ENCODE results near the gene PDXK.
"Not testable (repeated sequence)": the region's sequence is repeated elsewhere in the genome, so short reads cannot be mapped to it uniquely, and the experiment has no call there.

Gene PDXK

GRCh38 chr21:43718872-43719747, at the start of gene PDXK:
TSS of gene PDXK (plus strand) at chr21:43719129. CDS start at chr21:43719295, 166 bp downstream.
- no peak for DNase-seq (ENCODE audit: low read depth)
- TF ChIP-seq CTCF (IDR thresholded peaks at IDR 0.05; ENCODE audit: control insufficient read depth, insufficient read depth, low read depth, low read length, missing control alignments) = no peak
- peak within 1 kb of the TSS; percentile 88 for H3K4me3 ChIP-seq (ENCODE audit: control insufficient read depth, low read depth, low read length)

- no peak for DNase-seq (ENCODE audit: low read depth)
These were observed 48.9 kb upstream of the PDXK start for GRCh38 chr21:43669828-43670605.

GRCh38 chr21:43675871-43676270, 43.1 kb upstream of the PDXK start:
- H3K4me3 ChIP-seq (ENCODE audit: control insufficient read depth, low read depth, low read length) = no peak overlapping the region
- no peak for DNase-seq (ENCODE audit: low read depth)
- TF ChIP-seq CTCF (IDR thresholded peaks at IDR 0.05; ENCODE audit: control insufficient read depth, insufficient read depth, low read depth, low read length, missing control alignments) = no peak

More at GRCh38 chr21:43669828-43670605, 48.9 kb upstream of the PDXK start:
- no peak for TF ChIP-seq CTCF (IDR thresholded peaks at IDR 0.05; ENCODE audit: control insufficient read depth, insufficient read depth, low read depth, low read length, missing control alignments)
- no peak overlapping the region for H3K4me3 ChIP-seq (ENCODE audit: control insufficient read depth, low read depth, low read length)

- no peak for TF ChIP-seq CTCF (IDR thresholded peaks at IDR 0.05; ENCODE audit: control insufficient read depth, insufficient read depth, low read depth, low read length, missing control alignments)
- DNase-seq (ENCODE audit: low read depth) = no peak
- no peak overlapping the region for H3K4me3 ChIP-seq (ENCODE audit: control insufficient read depth, low read depth, low read length)
These were observed 42.5 kb upstream of the PDXK start for GRCh38 chr21:43676391-43676790.

GRCh38 chr21:43679951-43680350, 39.0 kb upstream of the PDXK start:
- no peak for DNase-seq (ENCODE audit: low read depth)
- no peak for TF ChIP-seq CTCF (IDR thresholded peaks at IDR 0.05; ENCODE audit: control insufficient read depth, insufficient read depth, low read depth, low read length, missing control alignments)

GRCh38 chr21:43680421-43680820, 38.5 kb upstream of the PDXK start:
- DNase-seq (ENCODE audit: low read depth); H3K4me3 ChIP-seq (ENCODE audit: control insufficient read depth, low read depth, low read length): not testable (repeated sequence)

More at GRCh38 chr21:43679951-43680350, 39.0 kb upstream of the PDXK start:
- H3K4me3 ChIP-seq (ENCODE audit: control insufficient read depth, low read depth, low read length) = no peak overlapping the region

- no peak for TF ChIP-seq CTCF (IDR thresholded peaks at IDR 0.05; ENCODE audit: control insufficient read depth, insufficient read depth, low read depth, low read length, missing control alignments)
- no peak for DNase-seq (ENCODE audit: low read depth)
- H3K4me3 ChIP-seq (ENCODE audit: control insufficient read depth, low read depth, low read length) = no peak overlapping the region
These were observed 37.3 kb upstream of the PDXK start for GRCh38 chr21:43681650-43682049.

All from AG09309 (cell line).